Stomach (tissue), 4 donors: ENCODE data around the gene NTF4.
"Not testable (repeated sequence)": the region's sequence is repeated elsewhere in the genome, so short reads cannot be mapped to it uniquely, and the experiment has no call there.

Source experiments
- CTCF ChIP-seq, 7 experiments: fragments of 450-650 bp in 4 of 7; fragments of 200-600 bp in 3 of 7; sonication (generic) in 3 of 7; IDR thresholded peaks; one replicate each; pipeline ENCODE4 v1.5.1; 2016 to 2019; ENCODE audit warnings: antibody characterized with exemption in 7 of 7, control low read depth in 2 of 7, mild to moderate bottlenecking in 1 of 7
- EP300 ChIP-seq: sonication (generic); formaldehyde crosslinking; IDR thresholded peaks from one replicate; pipeline ENCODE4 v1.6.1; 2017; ENCODE audit warnings: antibody characterized with exemption
- POLR2A ChIP-seq, 4 donors: fragments of 450-650 bp; IDR thresholded peaks; one replicate each; pipeline ENCODE4 v1.6.1; 2016; ENCODE audit warnings: antibody characterized with exemption in 4 of 4, control low read depth in 2 of 4, mild to moderate bottlenecking in 1 of 4, moderate library complexity in 1 of 4
- POLR2AphosphoS5 ChIP-seq, 3 donors: sonication (generic); formaldehyde crosslinking; IDR thresholded peaks; one replicate each; pipeline ENCODE4 v1.6.1; 2016; ENCODE audit warnings: antibody characterized with exemption in 3 of 3

- TF ChIP-seq POLR2AphosphoS5 (IDR thresholded peaks at IDR 0.05); CTCF (IDR thresholded peaks at IDR 0.05); EP300; POLR2A (IDR thresholded peaks at IDR 0.05): not testable (repeated sequence)
Measured at GRCh38 chr19:49042666-49043065, 22.0 kb downstream of the NTF4 start.
